Brain microvascular endothelial cell (primary cell): ENCODE results near the gene RIPOR3.

ENCODE experiments used
- DNase-seq: peaks from one replicate; pipeline ENCODE4 v3.0.0-alpha.2; 2020
- H3K27ac ChIP-seq: fragments of 250-450 bp; sonication (Bioruptor Pico); 2 replicates; pipeline ENCODE4 v1.5.1; 2020; ENCODE audit warnings: mild to moderate bottlenecking, moderate library complexity
- H3K27me3 ChIP-seq: fragments of 250-450 bp; sonication (Bioruptor Pico); replicated peaks from 2 replicates; pipeline ENCODE4 v1.5.1; 2020; ENCODE audit warnings: mild to moderate bottlenecking
- H3K36me3 ChIP-seq: fragments of 250-450 bp; sonication (Bioruptor Pico); replicated peaks from 2 replicates; pipeline ENCODE4 v1.5.1; 2020; ENCODE audit warnings: mild to moderate bottlenecking
- H3K4me3 ChIP-seq: 2 replicates; pipeline ENCODE4 v1.5.1; 2011; ENCODE audit warnings: low read depth, mild to moderate bottlenecking, control low read depth, low read length, moderate library complexity
- in situ Hi-C: cut with HindIII; loops from 2 replicates; pipeline ENCODE4 v1.10.0; 2017; ENCODE audit warnings: low sequenced_read_pairs, low pct_ligation_motif_present
- TF ChIP-seq, protein P1 (sequence below): IDR thresholded peaks from 2 replicates; pipeline ENCODE4 v1.5.1; 2011; ENCODE audit warnings: low read depth, mild to moderate bottlenecking, moderate library complexity, low read length, control low read depth, inconsistent platforms; ENCODE audit errors: missing control alignments

Gene RIPOR3

DNA sequence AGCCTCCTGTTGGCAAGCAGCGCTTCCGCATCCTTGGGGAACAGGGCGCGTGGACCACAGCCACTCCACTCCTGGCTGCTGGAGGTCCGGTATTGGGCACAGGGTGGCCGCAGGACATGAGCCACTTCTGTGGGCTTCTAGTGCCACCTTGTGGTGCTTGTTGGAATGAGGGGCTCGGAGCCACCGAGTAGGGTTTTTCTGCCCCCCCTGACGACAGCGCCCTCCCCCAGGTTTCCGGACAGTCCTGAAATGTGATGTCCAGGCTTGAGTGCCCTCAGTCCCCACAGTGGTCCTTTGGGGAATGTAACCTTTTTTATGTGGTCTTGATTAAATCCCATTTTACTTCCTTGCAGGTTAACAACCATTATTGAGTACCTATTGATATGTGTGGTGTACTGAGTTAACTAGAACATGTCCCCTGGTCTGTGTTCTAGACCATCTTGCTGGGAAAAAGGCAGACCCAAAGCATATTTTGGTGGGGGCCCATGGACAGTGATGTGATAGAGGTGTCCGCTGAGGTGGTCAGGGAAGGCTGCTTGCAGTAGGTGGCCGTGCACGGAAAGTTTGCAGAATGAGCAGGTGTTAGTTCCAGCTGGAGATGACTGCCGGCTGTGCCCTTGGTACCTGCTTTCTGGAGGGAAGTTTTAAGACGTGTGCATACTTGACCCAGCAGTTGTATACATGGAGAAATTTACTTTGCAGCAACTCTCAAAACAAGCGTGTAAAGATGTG, 111.2 kb downstream of the RIPOR3 start:
- TF ChIP-seq, protein P1, sequence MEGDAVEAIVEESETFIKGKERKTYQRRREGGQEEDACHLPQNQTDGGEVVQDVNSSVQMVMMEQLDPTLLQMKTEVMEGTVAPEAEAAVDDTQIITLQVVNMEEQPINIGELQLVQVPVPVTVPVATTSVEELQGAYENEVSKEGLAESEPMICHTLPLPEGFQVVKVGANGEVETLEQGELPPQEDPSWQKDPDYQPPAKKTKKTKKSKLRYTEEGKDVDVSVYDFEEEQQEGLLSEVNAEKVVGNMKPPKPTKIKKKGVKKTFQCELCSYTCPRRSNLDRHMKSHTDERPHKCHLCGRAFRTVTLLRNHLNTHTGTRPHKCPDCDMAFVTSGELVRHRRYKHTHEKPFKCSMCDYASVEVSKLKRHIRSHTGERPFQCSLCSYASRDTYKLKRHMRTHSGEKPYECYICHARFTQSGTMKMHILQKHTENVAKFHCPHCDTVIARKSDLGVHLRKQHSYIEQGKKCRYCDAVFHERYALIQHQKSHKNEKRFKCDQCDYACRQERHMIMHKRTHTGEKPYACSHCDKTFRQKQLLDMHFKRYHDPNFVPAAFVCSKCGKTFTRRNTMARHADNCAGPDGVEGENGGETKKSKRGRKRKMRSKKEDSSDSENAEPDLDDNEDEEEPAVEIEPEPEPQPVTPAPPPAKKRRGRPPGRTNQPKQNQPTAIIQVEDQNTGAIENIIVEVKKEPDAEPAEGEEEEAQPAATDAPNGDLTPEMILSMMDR: peak; percentile 83
- H3K36me3 ChIP-seq: peaks cover 87% of the 10 kb centered on the region
- in situ Hi-C loops: no loop called here
- DNase-seq: no peak
- no peaks in the 10 kb centered on the region for H3K27me3 ChIP-seq
- H3K4me3 ChIP-seq: no peak overlapping the region
- no peak overlapping the region for H3K27ac ChIP-seq

DNA sequence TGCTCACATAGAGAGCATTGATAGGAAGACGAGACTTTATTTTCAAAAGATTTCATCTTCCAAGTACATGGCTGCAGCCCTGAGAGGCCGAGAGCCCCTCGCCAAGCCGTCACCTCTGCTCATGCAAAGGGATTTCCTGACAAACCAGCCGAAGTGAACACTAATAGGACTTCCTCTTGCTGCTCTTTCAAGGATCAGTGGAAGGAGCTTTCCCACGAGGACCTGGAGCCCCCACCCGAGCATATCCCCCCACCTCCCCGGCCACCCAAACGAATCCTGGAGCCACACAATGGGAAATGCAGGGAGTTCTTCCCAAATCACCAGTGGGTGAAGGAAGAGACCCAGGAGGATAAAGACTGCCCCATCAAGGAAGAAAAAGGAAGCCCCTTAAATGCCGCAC, 111.8 kb downstream of the RIPOR3 start:
- no peak for DNase-seq
- no peak overlapping the region for H3K4me3 ChIP-seq
- no peaks in the 10 kb centered on the region for H3K27me3 ChIP-seq
- no peak overlapping the region for H3K27ac ChIP-seq
- in situ Hi-C loops: no loop called here
- H3K36me3 ChIP-seq: peaks cover 89% of the 10 kb centered on the region
- TF ChIP-seq, protein P1: no peak

DNA sequence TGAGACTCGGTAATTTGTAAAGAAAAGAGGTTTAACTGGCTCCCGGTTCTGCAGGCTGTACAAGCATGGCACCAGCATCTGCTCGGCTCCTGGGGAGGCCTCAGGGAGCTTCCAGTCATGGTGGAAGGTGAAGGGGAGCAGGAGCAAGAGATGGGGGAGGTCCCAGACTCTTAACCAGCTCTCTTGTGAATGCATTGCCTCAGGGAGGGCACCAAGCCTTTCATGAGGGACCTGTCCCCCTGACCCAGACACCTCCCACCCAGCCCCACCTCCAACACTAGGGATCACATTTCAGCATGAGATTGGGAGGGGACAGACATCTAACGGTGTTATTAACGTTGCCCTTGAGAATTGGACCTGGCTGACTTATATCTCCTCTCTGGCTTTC, 112.6 kb downstream of the RIPOR3 start:
- Histone ChIP-seq H3K27ac (no peak overlapping the region), H3K27me3 (no peaks in the 10 kb centered on the region), H3K36me3 (peaks cover 90% of the 10 kb centered on the region), H3K4me3 (no peak overlapping the region)
- in situ Hi-C loops: no loop called here
- TF ChIP-seq, protein P1: no peak
- DNase-seq: no peak

DNA sequence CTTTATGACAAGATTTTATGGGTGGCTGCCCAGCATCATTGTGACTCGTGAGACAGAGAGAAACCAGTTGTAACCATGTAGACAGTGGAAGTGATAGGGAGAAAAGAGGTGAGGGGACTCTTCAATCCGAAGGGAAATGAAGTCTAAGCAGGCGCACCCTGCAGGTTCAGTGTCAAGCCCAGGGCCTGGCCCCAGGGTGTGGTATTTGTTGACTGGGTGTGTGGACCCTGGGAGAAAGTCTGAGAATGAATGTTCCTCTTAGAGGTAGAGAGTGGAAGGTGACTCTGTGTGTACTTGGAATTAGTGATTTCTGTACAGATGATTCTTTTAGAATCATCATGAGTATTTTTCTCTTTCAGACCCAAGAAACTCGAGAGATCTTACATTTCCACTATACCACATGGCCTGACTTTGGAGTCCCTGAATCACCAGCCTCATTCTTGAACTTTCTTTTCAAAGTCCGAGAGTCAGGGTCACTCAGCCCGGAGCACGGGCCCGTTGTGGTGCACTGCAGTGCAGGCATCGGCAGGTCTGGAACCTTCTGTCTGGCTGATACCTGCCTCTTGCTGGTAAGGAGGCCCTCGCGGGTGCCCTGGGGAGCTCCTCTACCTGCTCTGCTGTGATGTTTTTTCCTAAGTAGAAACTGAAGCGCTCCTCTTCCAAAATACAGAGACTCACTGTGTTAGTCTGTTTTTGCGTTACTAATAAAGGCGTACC, 113.1 kb downstream of the RIPOR3 start:
- in situ Hi-C loops: no loop called here

DNA sequence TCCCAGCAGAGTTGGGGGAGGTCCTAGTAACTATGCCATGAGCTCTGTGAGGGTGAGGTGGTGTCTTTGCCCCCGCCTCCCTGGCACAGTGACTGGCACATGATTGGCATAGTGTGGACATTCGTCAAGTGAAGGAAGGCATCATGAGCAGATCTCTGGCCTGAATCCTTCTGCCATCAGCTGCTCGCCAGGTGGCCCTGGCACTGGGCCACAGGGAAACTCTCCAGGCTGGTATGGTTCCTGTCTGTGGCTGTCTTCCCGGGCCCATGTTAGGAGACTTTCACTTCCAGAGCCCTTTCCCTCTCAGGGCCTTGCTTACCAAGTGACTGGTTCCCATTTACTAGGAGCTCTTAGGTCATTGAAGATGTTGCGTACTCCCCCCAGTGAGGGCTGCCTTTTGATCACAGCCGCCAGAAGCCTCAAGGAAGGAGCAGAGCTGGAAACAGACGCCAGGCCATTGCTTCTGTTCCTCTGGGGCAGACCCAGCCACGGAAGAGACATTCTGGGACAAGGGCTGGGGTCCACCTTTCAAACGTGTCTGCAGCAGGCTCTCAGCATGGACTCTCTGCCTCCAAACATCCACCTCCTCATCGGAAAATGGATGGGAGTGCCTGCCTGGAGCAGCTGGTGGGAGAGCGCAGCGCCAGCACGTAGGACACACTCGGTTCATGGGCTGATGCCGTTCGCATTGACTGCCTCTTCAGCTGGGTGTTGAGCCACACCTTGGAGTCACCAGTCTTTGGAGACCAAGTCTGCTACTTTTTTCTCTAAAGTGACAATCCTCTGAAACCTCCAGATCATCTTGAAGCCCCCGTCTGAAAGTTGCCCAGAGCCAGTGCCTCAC, 113.9 kb downstream of the RIPOR3 start:
- no peak overlapping the region for H3K27ac ChIP-seq
- TF ChIP-seq, protein P1: no peak
- in situ Hi-C loops: no loop called here
- DNase-seq: no peak
- peaks cover 76% of the 10 kb centered on the region for H3K36me3 ChIP-seq
- H3K27me3 ChIP-seq: no peaks in the 10 kb centered on the region
- H3K4me3 ChIP-seq: no peak overlapping the region

More for the DNA sequence above, 113.1 kb downstream of the RIPOR3 start:
- H3K36me3 ChIP-seq: peaks cover 84% of the 10 kb centered on the region
- no peak overlapping the region for H3K27ac ChIP-seq
- TF ChIP-seq, protein P1: no peak
- DNase-seq: no peak
- no peaks in the 10 kb centered on the region for H3K27me3 ChIP-seq
- no peak overlapping the region for H3K4me3 ChIP-seq
